SK-N-SH (cell line): ENCODE measurements around the gene ZIC5. TPM values are rescaled to one million over a fixed set of nuclear protein-coding genes. Genes with fewer than 3 reads are reported as not detected.

Source experiments
- CTCF ChIA-PET: fragments of 300-600, 350-600 bp; formaldehyde crosslinking; extraction: SDS; loops from one replicate; lab custom pipeline; 2021; lab: Yijun Ruan, JAX
- POLR2A ChIA-PET: fragments of 350-600 bp; sonication (Branson Sonifier 250); formaldehyde crosslinking; extraction: SDS; loops from one replicate; lab custom pipeline; 2020; ENCODE audit warnings: antibody characterized with exemption, inconsistent platforms; lab: Yijun Ruan, JAX
- DNase-seq: peaks from one replicate; pipeline ENCODE4 v3.0.0; 2012
- H2AFZ ChIP-seq: fragments of 200-600 bp; sonication (generic); 2 replicates; pipeline ENCODE4 v1.8.1; 2016; ENCODE audit warnings: antibody characterized with exemption, mild to moderate bottlenecking, low read depth
- H3F3A ChIP-seq: fragments of 200-600 bp; sonication (generic); replicated peaks from 2 replicates; pipeline ENCODE3; 2016; ENCODE audit warnings: antibody characterized with exemption, mild to moderate bottlenecking; ENCODE audit not compliant: insufficient read depth
- H3K27ac ChIP-seq, 2 experiments: fragments of 200-500 bp in 1 of 2; fragments of 200-600 bp in 1 of 2; sonication (Bioruptor generic) in 1 of 2; sonication (generic), shearing (Covaris generic) in 1 of 2; 2 replicates each; pipeline versions ENCODE4 v1.5.1 to v1.6.1; 2014 to 2016; ENCODE audit warnings: low read depth in 2 of 2, inconsistent platforms in 1 of 2, low read length in 1 of 2, mild to moderate bottlenecking in 1 of 2, mixed read lengths in 1 of 2
- H3K27me3 ChIP-seq: fragments of 200-600 bp; sonication (generic), shearing (Covaris generic); 2 replicates; pipeline ENCODE4 v1.6.1; 2016; ENCODE audit warnings: mixed run types; ENCODE audit not compliant: insufficient read depth
- H3K36me3 ChIP-seq, 2 experiments: fragments of 200-500 bp in 1 of 2; fragments of 200-600 bp in 1 of 2; sonication (Bioruptor generic) in 1 of 2; sonication (generic) in 1 of 2; replicated peaks in 1 of 2; 2 replicates each; pipeline versions ENCODE3 to v1.5.1; 2014 to 2016; ENCODE audit warnings: low read length in 1 of 2, mild to moderate bottlenecking in 1 of 2; ENCODE audit not compliant: insufficient read depth in 2 of 2, control insufficient read depth in 1 of 2
- H3K4me1 ChIP-seq, 2 experiments: fragments of 200-500 bp in 1 of 2; fragments of 200-600 bp in 1 of 2; sonication (Bioruptor generic) in 1 of 2; sonication (generic), shearing (Covaris generic) in 1 of 2; 2 replicates each; pipeline versions ENCODE4 v1.5.1 to v1.6.1; 2014 to 2016; ENCODE audit warnings: low read depth in 1 of 2, low read length in 1 of 2, mixed run types in 1 of 2; ENCODE audit not compliant: insufficient read depth in 2 of 2, control insufficient read depth in 1 of 2
- H3K4me2 ChIP-seq: fragments of 200-600 bp; sonication (generic), shearing (Covaris generic); 2 replicates; pipeline ENCODE4 v1.6.1; 2017; ENCODE audit warnings: mixed run types
- H3K4me3 ChIP-seq, 2 experiments: fragments of 200-500 bp in 1 of 2; fragments of 200-600 bp in 1 of 2; sonication (Bioruptor generic) in 1 of 2; sonication (generic), shearing (Covaris generic) in 1 of 2; 2 replicates each; pipeline versions ENCODE4 v1.5.1 to v1.8.1; 2014 to 2016; ENCODE audit warnings: low read depth in 2 of 2, inconsistent platforms in 1 of 2, low read length in 1 of 2, mild to moderate bottlenecking in 1 of 2, mixed read lengths in 1 of 2, moderate library complexity in 1 of 2
- H3K79me2 ChIP-seq: fragments of 200-600 bp; sonication (generic); 2 replicates; pipeline ENCODE4 v1.8.1; 2017; ENCODE audit warnings: mild to moderate bottlenecking; ENCODE audit not compliant: insufficient read depth
- H3K9ac ChIP-seq: fragments of 200-600 bp; sonication (generic); 2 replicates; pipeline ENCODE4 v1.6.1; 2017; ENCODE audit warnings: mixed run types
- H3K9me2 ChIP-seq: fragments of 200-600 bp; sonication (generic); 2 replicates; pipeline ENCODE4 v1.6.1; 2017; ENCODE audit warnings: mixed run types
- H3K9me3 ChIP-seq: fragments of 200-600 bp; sonication (generic); 2 replicates; pipeline ENCODE4 v1.6.1; 2017; ENCODE audit warnings: mixed run types, mild to moderate bottlenecking, moderate library complexity
- H4K20me1 ChIP-seq: fragments of 200-600 bp; sonication (generic); 2 replicates; pipeline ENCODE4 v1.6.1; 2017; ENCODE audit warnings: mild to moderate bottlenecking, mixed run types; ENCODE audit not compliant: insufficient read depth
- CHD2 ChIP-seq: fragments of 150-350 bp; IDR thresholded peaks from 2 replicates; pipeline ENCODE4 v1.6.1; 2018; ENCODE audit warnings: low read length; ENCODE audit not compliant: partially characterized antibody
- CTCF ChIP-seq: fragments of 200-600 bp; sonication (generic); IDR thresholded peaks from 2 replicates; pipeline ENCODE4 v1.6.1; 2017; ENCODE audit warnings: antibody characterized with exemption, mild to moderate bottlenecking, moderate library complexity
- EP300 ChIP-seq, 2 experiments: IDR thresholded peaks; 2 replicates each; pipeline versions ENCODE4 v1.4.0 to v1.6.1; 2012; ENCODE audit warnings: borderline replicate concordance in 1 of 2, low read depth in 1 of 2, low read length in 1 of 2
- FOSL2 ChIP-seq: IDR thresholded peaks from 2 replicates; pipeline ENCODE4 v1.4.0; 2012; ENCODE audit warnings: low read depth, mild to moderate bottlenecking, moderate library complexity, borderline replicate concordance
- GABPA ChIP-seq: IDR thresholded peaks from 2 replicates; pipeline ENCODE4 v1.4.0; 2012; ENCODE audit warnings: low read depth, mild to moderate bottlenecking
- GATA2 ChIP-seq: sonication (generic); formaldehyde crosslinking; IDR thresholded peaks from 2 replicates; pipeline ENCODE4 v1.5.0; 2020; ENCODE audit warnings: mild to moderate bottlenecking, missing genetic modification reagents
- JUND ChIP-seq: IDR thresholded peaks from 2 replicates; pipeline ENCODE4 v1.4.0; 2012
- MEF2A ChIP-seq: IDR thresholded peaks from 2 replicates; pipeline ENCODE4 v1.4.0; 2012; ENCODE audit warnings: low read depth, borderline replicate concordance
- MXI1 ChIP-seq: IDR thresholded peaks from 2 replicates; pipeline ENCODE4 v1.6.1; 2012; ENCODE audit warnings: mild to moderate bottlenecking, low read depth, low read length, improper control_type of control experiment
- NFIC ChIP-seq: IDR thresholded peaks from 2 replicates; pipeline ENCODE4 v1.4.0; 2012; ENCODE audit warnings: borderline replicate concordance
- NRF1 ChIP-seq: IDR thresholded peaks from 2 replicates; pipeline ENCODE4 v1.6.1; 2012; ENCODE audit warnings: low read depth, mild to moderate bottlenecking, low read length
- POLR2AphosphoS5 ChIP-seq: IDR thresholded peaks from 2 replicates; pipeline ENCODE4 v1.6.1; 2012; ENCODE audit warnings: low read depth, low read length
- RAD21 ChIP-seq: IDR thresholded peaks from 2 replicates; pipeline ENCODE4 v1.6.1; 2012; ENCODE audit warnings: mild to moderate bottlenecking, low read length
- RFX5 ChIP-seq: IDR thresholded peaks from 2 replicates; pipeline ENCODE4 v1.6.1; 2012; ENCODE audit warnings: mild to moderate bottlenecking, improper control_type of control experiment, low read length
- RXRA ChIP-seq: IDR thresholded peaks from 2 replicates; pipeline ENCODE4 v1.4.0; 2012; ENCODE audit warnings: low read depth, mild to moderate bottlenecking, borderline replicate concordance
- SIN3A ChIP-seq: IDR thresholded peaks from 2 replicates; pipeline ENCODE4 v1.6.1; 2012; ENCODE audit warnings: low read depth, mild to moderate bottlenecking, low read length, moderate library complexity, borderline replicate concordance
- YY1 ChIP-seq: IDR thresholded peaks from 2 replicates; pipeline ENCODE4 v1.4.0; 2012; ENCODE audit warnings: low read depth, mild to moderate bottlenecking
- WGBS: methylation state at CpG from one replicate; pipeline ENCODE4 v1.1.6; 2017; ENCODE audit warnings: low lambda C conversion rate; 5-methylcytosine and 5-hydroxymethylcytosine counted together
- polyA plus RNA-seq, 3 experiments: library from polyadenylated mRNA; depleted of rRNA; stranded (reverse); fragments of >200 nt; gene quantifications; 2 replicates each; pipeline ENCODE4 v1.2.3, GENCODE V29; 2012
- TF ChIP-seq, protein P1 (sequence below): IDR thresholded peaks from 2 replicates; pipeline ENCODE4; 2012
- TF ChIP-seq, protein P2 (sequence below): IDR thresholded peaks from 2 replicates; pipeline ENCODE4 v1.4.0; 2012; ENCODE audit warnings: low read depth, borderline replicate concordance
- TF ChIP-seq, protein P3 (sequence below): IDR thresholded peaks from 2 replicates; pipeline ENCODE4 v1.4.0; 2012; ENCODE audit warnings: low read depth, borderline replicate concordance
- TF ChIP-seq, protein P4 (sequence below): IDR thresholded peaks from 2 replicates; pipeline ENCODE4 v1.4.0; 2012; ENCODE audit warnings: low read depth
- TF ChIP-seq, protein P5 (sequence below): fragments of 150-350 bp; IDR thresholded peaks from 2 replicates; pipeline ENCODE4 v1.6.1; 2016; ENCODE audit warnings: mild to moderate bottlenecking, low read depth, low read length

Gene ZIC5
- polyA plus RNA-seq, 1 of the 3 experiments (the other 2 are of a cell fraction): not detected

DNA sequence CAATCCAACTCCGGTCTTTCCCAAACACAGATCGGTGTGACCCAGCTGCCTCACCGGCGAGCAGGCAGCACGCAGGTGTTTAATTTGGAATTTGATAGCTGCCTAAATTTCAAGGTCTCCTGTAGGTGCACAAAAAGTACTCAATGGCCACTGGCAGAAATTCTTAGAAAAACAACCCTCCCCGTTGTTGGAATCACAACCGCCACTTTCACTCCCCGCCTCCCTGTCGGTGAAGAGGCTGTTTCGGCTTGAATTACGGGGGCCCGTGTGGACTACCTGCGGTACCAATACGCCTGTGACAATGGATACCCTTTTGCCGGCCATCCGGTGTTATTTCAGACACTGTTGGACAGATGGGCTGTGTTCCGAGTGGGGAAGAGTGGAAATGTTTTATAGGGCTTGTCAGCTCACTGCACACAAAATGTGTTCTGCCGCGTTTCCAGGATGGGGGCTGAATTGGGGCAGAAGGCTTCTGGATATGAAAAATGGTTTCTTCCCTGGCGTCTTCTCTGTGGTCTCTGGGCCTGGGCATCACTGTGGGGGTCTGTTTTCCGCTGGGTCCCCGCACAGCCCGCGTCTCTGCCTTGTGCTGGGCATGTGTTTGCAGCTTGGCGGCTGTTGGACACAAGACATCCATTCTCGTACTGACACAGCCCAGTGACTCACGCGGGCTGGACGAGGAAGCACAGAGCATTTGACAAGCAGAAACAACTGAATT lies 45.4 kb downstream of the ZIC5 start:
- no peaks in the 10 kb centered on the region for H3K36me3 ChIP-seq
- ChIA-PET POLR2A (no interaction called here), CTCF (interaction anchor here (0.8 to 3.1 kb wide), 5 partner anchors 10 to 589 kb away, joined by 3 to 13 read pairs (median 6); no protein-coding TSS in a partner anchor)
- H2AFZ ChIP-seq: no peak overlapping the region
- H4K20me1 ChIP-seq: no peaks in the 10 kb centered on the region
- H3K4me1 ChIP-seq: peaks cover 0 to 6% of the 10 kb centered on the region in 2 experiments; a peak in 1 of 4 replicates
- H3K27ac ChIP-seq: no peak overlapping the region
- no peak overlapping the region for H3K9ac ChIP-seq
- H3K4me3 ChIP-seq: peak overlapping the region; percentile 6 to 60; a peak in 3 of 4 replicates
- H3K79me2 ChIP-seq: no peaks in the 10 kb centered on the region
- H3K9me2 ChIP-seq: no peaks in the 10 kb centered on the region
- 15% methylated on average over 29 of the region's 29 CpGs for WGBS
- H3K9me3 ChIP-seq: no peaks in the 10 kb centered on the region
- DNase-seq: peak; percentile 38
- peaks cover 57% of the 10 kb centered on the region for H3K27me3 ChIP-seq
- no peaks in the 10 kb centered on the region for H3F3A ChIP-seq
- H3K4me2 ChIP-seq: peak overlapping the region; percentile 82
- TF ChIP-seq FOSL2 (peak; percentile 32; the same call in 1 of the 2 replicates), CTCF (no peak), GABPA (no peak), NRF1 (no peak), YY1 (no peak), JUND (no peak), RXRA (no peak), RFX5 (no peak), MEF2A (no peak), MXI1 (no peak), RAD21 (no peak), POLR2AphosphoS5 (no peak), NFIC (no peak), EP300 (IDR thresholded peaks at IDR 0.05; ENCODE audit: borderline replicate concordance in 1 of 2, low read depth in 1 of 2, low read length in 1 of 2) (no peak), GATA2 (no peak), CHD2 (no peak), SIN3A (no peak)
- TF ChIP-seq, protein P1, sequence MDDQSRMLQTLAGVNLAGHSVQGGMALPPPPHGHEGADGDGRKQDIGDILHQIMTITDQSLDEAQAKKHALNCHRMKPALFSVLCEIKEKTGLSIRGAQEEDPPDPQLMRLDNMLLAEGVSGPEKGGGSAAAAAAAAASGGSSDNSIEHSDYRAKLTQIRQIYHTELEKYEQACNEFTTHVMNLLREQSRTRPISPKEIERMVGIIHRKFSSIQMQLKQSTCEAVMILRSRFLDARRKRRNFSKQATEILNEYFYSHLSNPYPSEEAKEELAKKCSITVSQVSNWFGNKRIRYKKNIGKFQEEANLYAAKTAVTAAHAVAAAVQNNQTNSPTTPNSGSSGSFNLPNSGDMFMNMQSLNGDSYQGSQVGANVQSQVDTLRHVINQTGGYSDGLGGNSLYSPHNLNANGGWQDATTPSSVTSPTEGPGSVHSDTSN: peak; percentile 54
- TF ChIP-seq, protein P2, sequence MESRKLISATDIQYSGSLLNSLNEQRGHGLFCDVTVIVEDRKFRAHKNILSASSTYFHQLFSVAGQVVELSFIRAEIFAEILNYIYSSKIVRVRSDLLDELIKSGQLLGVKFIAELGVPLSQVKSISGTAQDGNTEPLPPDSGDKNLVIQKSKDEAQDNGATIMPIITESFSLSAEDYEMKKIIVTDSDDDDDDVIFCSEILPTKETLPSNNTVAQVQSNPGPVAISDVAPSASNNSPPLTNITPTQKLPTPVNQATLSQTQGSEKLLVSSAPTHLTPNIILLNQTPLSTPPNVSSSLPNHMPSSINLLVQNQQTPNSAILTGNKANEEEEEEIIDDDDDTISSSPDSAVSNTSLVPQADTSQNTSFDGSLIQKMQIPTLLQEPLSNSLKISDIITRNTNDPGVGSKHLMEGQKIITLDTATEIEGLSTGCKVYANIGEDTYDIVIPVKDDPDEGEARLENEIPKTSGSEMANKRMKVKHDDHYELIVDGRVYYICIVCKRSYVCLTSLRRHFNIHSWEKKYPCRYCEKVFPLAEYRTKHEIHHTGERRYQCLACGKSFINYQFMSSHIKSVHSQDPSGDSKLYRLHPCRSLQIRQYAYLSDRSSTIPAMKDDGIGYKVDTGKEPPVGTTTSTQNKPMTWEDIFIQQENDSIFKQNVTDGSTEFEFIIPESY: no peak
- TF ChIP-seq, protein P3, sequence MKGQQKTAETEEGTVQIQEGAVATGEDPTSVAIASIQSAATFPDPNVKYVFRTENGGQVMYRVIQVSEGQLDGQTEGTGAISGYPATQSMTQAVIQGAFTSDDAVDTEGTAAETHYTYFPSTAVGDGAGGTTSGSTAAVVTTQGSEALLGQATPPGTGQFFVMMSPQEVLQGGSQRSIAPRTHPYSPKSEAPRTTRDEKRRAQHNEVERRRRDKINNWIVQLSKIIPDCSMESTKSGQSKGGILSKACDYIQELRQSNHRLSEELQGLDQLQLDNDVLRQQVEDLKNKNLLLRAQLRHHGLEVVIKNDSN: no peak
- TF ChIP-seq, protein P4, sequence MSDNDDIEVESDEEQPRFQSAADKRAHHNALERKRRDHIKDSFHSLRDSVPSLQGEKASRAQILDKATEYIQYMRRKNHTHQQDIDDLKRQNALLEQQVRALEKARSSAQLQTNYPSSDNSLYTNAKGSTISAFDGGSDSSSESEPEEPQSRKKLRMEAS: peak; percentile 67; the same call in 1 of the 2 replicates
- TF ChIP-seq, protein P5, sequence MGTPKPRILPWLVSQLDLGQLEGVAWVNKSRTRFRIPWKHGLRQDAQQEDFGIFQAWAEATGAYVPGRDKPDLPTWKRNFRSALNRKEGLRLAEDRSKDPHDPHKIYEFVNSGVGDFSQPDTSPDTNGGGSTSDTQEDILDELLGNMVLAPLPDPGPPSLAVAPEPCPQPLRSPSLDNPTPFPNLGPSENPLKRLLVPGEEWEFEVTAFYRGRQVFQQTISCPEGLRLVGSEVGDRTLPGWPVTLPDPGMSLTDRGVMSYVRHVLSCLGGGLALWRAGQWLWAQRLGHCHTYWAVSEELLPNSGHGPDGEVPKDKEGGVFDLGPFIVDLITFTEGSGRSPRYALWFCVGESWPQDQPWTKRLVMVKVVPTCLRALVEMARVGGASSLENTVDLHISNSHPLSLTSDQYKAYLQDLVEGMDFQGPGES: no peak
